Spleen (tissue), 11 donors: ENCODE measurements around the gene CYP4F12. TPM values are rescaled to one million over a fixed set of nuclear protein-coding genes. Genes with fewer than 3 reads are reported as not detected.

Experiments
- DNase-seq: peaks from one replicate; pipeline ENCODE4 v3.0.0-alpha.2; 2020
- H3K27ac ChIP-seq, 8 donors: fragments of 200-600 bp; sonication (generic) in 7 of 8; 1 replicate in 4 of 8; 2 replicates in 4 of 8; pipeline versions ENCODE4 v1.5.0 to v1.8.0; 2016 to 2021; ENCODE audit warnings: inconsistent platforms in 4 of 8, mild to moderate bottlenecking in 4 of 8, moderate library complexity in 1 of 8
- H3K27me3 ChIP-seq, 7 donors: fragments of 200-600 bp; sonication (generic) in 6 of 7; replicated peaks in 1 of 7; 1 replicate in 4 of 7; 2 replicates in 3 of 7; pipeline versions ENCODE4 v1.5.0 to v1.8.0; 2016 to 2021; ENCODE audit warnings: inconsistent platforms in 3 of 7, mild to moderate bottlenecking in 1 of 7
- H3K36me3 ChIP-seq, 6 donors: fragments of 200-600 bp; sonication (generic) in 5 of 6; 1 replicate in 4 of 6; 2 replicates in 2 of 6; pipeline versions ENCODE4 v1.5.0 to v1.8.0; 2016 to 2021; ENCODE audit warnings: inconsistent platforms in 2 of 6
- H3K4me1 ChIP-seq, 6 donors: fragments of 200-600 bp; sonication (generic) in 5 of 6; 1 replicate in 3 of 6; 2 replicates in 3 of 6; pipeline versions ENCODE4 v1.5.0 to v1.8.0; 2016 to 2021; ENCODE audit warnings: inconsistent platforms in 3 of 6
- H3K4me3 ChIP-seq, 8 donors: fragments of 200-600 bp; sonication (generic) in 7 of 8; 1 replicate in 4 of 8; 2 replicates in 4 of 8; pipeline versions ENCODE4 v1.5.0 to v1.8.0; 2016 to 2021; ENCODE audit warnings: inconsistent platforms in 4 of 8, mild to moderate bottlenecking in 4 of 8, moderate library complexity in 2 of 8
- H3K9me3 ChIP-seq, 8 donors: fragments of 200-600 bp; sonication (generic) in 7 of 8; 1 replicate in 4 of 8; 2 replicates in 4 of 8; pipeline versions ENCODE4 v1.5.0 to v1.8.0; 2016 to 2021; ENCODE audit warnings: inconsistent platforms in 4 of 8
- POLR2A ChIP-seq, 3 donors: fragments of 450-650 bp; IDR thresholded peaks; one replicate each; pipeline ENCODE4 v1.5.1; 2017; ENCODE audit warnings: antibody characterized with exemption in 3 of 3, mild to moderate bottlenecking in 1 of 3
- POLR2AphosphoS5 ChIP-seq, 3 donors: sonication (generic); formaldehyde crosslinking; IDR thresholded peaks; one replicate each; pipeline ENCODE4 v1.5.1; 2017; ENCODE audit warnings: antibody characterized with exemption in 3 of 3
- WGBS, 5 donors: extraction: QIAGEN DNeasy Blood & Tissue Kit in 3 of 5; methylation state at CpG; one replicate each; pipeline versions ENCODE4 v1.1.5 to v1.1.7; 2013 to 2018; 5-methylcytosine and 5-hydroxymethylcytosine counted together
- intact Hi-C: fragments of 100-400 bp; cut with DNase I; formaldehyde crosslinking; loops from one replicate; pipeline ENCODE4 v1.15.0; 2023; ENCODE audit warnings: low total_unique reads
- polyA plus RNA-seq, 3 donors: library from polyadenylated mRNA; stranded (reverse); fragments of 200-250 nt; gene quantifications; one replicate each; pipeline ENCODE4 v1.2.1, GENCODE V29; 2013
- total RNA-seq, 7 donors: library from RNA; depleted of rRNA in 3 of 7; stranded (reverse); fragments of >200 nt in 3 of 7; fragmentation: NEBNext Ultra II Directional in 4 of 7; extraction: Animal tissue kit (Norgen Biotek cat#: 25700) in 4 of 7; gene quantifications; one replicate each; pipeline versions ENCODE4 v1.1.0 to v1.2.1, GENCODE V29; 2016 to 2021
- TF ChIP-seq, protein P1 (sequence below), 11 experiments: fragments of 200-600 bp in 7 of 11; fragments of 450-650 bp in 4 of 11; sonication (generic) in 4 of 11; IDR thresholded peaks in 8 of 11; conservative IDR thresholded peaks in 3 of 11; 1 replicate in 7 of 11; 2 replicates in 4 of 11; pipeline versions ENCODE4 v1.4.0 to v1.8.0; 2016 to 2021; ENCODE audit warnings: antibody characterized with exemption in 11 of 11, inconsistent platforms in 4 of 11, mild to moderate bottlenecking in 1 of 11
- donor health status: healthy with polysubstance abuse.
- donor health status: DM: no; HTN: no; CAD: no; lungs with moderate emphysema.
- donor health status: DM: no; HTN: no; CAD: no.
- donor health status: Bipolar disorder and iron deficiency.
- donor health status: healthy.
- donor health status: DM: no; HTN: no; CAD: no.
- donor health status: DM: yes; HTN: yes; CAD: no.

Gene CYP4F12
- total and polyA plus RNA-seq, 10 donors = 1.9 to 8.3 (median 4.1) TPM

DNA sequence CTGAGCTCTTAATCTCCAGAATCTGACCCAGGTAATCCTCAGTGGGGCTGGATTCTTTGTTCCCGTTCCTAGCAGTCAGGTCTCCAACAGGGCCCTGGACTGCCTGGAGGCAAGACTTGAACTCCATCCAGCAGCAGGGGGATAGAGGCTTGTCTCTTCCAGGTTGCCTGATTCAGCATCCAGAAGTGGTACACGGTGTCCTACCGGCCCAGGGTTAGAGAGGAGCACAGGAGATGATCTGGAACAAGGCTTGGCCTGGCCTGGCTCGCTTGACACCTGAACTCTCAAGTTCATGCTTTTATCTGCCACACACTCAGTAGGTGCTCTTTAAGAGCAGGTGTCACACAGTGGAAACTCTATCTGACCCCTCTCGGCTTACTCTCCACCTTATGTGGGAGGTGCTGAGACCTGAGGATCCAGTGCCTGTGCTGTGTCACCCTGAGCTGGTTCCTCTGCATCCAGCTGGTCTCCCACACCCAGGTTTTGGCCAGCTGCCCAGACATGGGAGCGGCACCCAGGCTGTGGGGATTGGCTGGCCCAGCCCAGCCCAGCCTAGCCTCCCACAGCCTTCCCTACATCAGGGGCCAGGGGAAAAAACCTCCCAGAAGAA is 32.5 kb upstream of the CYP4F12 start, which contains the start of gene CYP4F3:
Gene CYP4F3 (plus strand): TSS at position 604 of the 610 bp plus-strand sequence. CDS start 519 bp downstream, outside the sequence.
- WGBS, 5 donors = 53 to 72% (median 57%) methylated on average over 5 to 6 of the region's 6 CpGs
- H3K9me3 ChIP-seq = peaks cover 0 to under 1% (median 0%) of the 10 kb centered on the region in 8 donors
- H3K27me3 ChIP-seq = peaks cover 0 to 20% (median 0%) of the 10 kb centered on the region in 7 donors
- TF ChIP-seq POLR2A (IDR thresholded peaks at IDR 0.05) = no peak
- peak in 2 of 3 donors; percentile 19 to 79 for TF ChIP-seq POLR2AphosphoS5 (IDR thresholded peaks at IDR 0.05)
- TF ChIP-seq, protein P1, sequence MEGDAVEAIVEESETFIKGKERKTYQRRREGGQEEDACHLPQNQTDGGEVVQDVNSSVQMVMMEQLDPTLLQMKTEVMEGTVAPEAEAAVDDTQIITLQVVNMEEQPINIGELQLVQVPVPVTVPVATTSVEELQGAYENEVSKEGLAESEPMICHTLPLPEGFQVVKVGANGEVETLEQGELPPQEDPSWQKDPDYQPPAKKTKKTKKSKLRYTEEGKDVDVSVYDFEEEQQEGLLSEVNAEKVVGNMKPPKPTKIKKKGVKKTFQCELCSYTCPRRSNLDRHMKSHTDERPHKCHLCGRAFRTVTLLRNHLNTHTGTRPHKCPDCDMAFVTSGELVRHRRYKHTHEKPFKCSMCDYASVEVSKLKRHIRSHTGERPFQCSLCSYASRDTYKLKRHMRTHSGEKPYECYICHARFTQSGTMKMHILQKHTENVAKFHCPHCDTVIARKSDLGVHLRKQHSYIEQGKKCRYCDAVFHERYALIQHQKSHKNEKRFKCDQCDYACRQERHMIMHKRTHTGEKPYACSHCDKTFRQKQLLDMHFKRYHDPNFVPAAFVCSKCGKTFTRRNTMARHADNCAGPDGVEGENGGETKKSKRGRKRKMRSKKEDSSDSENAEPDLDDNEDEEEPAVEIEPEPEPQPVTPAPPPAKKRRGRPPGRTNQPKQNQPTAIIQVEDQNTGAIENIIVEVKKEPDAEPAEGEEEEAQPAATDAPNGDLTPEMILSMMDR (IDR thresholded peaks at IDR 0.05 in 8 of 11, conservative IDR thresholded peaks at IDR 0.05 in 3 of 11) = no peak
- DNase-seq = peak; percentile 83
- intact Hi-C loops = no loop called here
- H3K4me3 ChIP-seq = peak within 1 kb of the TSS in 2 of 8 donors; percentile 14 to 49
- H3K27ac ChIP-seq = peak within 1 kb of the TSS in 6 of 8 donors; percentile 68 to 93 (median 80)
- peaks cover 0 to 5% (median 0%) of the 10 kb centered on the region in 6 donors for H3K36me3 ChIP-seq
- H3K4me1 ChIP-seq = peaks cover 0 to 31% (median 3%) of the 10 kb centered on the region in 6 donors

DNA sequence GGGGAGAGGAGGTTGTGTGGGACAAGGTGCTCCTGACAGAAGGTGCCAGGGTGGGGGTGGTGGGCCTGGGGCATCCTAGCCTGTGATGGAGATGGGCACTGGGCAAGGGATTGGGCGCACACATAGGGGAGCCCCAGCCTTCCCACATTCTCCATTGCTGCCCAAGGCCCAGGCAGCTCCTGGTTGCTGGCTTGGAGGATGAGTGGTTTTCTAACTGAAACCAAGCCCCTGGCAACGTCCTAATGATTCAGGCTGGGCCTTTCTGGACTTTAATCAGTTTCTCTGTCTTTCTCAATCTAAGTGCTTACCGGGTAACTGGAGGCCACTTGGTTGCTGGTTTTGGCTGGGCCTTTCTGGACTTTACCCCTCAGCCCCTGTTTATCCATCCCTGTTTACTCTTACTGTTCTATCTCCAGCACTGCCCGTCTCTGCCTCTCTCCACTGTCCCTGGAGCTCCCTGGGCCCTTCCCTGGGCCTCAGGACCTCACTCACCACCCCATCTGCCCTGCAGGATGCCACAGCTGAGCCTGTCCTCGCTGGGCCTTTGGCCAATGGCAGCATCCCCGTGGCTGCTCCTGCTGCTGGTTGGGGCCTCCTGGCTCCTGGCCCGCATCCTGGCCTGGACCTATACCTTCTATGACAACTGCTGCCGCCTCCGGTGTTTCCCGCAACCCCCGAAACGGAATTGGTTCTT is 31.8 kb upstream of the CYP4F12 start:
- Histone ChIP-seq H3K9me3 (no peaks in the 10 kb centered on the region), H3K4me3 (peak overlapping the region in 1 of 8 donors; percentile 49), H3K36me3 (peaks cover 0 to 5% (median 0%) of the 10 kb centered on the region in 6 donors), H3K4me1 (peaks cover 0 to 28% (median 3%) of the 10 kb centered on the region in 6 donors), H3K27me3 (peaks cover 0 to 19% (median 0%) of the 10 kb centered on the region in 7 donors), H3K27ac (peak overlapping the region in 6 of 8 donors; percentile 68 to 93 (median 80))
- WGBS, 5 donors = 68 to 79% (median 68%) methylated on average over 12 of the region's 12 CpGs
- TF ChIP-seq POLR2A (IDR thresholded peaks at IDR 0.05) = no peak
- TF ChIP-seq, protein P1 (IDR thresholded peaks at IDR 0.05 in 8 of 11, conservative IDR thresholded peaks at IDR 0.05 in 3 of 11) = no peak
- TF ChIP-seq POLR2AphosphoS5 (IDR thresholded peaks at IDR 0.05) = no peak
- intact Hi-C loops = no loop called here
- no peak for DNase-seq

DNA sequence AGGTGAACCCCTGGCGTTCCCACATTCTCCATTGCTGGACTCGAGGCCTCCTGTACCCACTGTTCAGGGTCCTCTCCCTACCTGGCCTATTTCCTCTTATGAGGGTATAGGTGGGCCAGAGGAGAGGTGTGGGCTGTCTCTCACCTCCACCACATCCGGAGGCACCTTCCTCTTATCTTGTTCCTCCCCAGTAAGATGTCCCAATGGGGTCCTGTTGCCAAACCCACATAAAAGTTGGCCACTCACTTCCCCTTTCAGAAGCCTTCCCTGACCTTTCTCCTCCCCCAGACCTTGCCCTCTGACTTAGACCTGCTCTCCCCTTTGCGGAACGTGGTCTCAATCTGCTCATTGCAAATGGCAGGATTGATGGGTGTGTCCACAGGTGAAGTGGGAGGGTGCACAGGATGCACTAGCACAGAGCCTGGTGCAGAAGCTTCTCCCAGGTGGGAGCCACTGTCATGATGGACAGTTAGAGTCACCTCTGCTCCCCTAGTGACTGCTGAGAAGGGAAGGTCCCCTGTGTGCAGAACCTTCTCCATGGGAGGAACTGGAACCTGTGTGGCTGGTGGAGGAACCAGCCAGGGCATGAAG is 30.9 kb upstream of the CYP4F12 start:
- H3K4me1 ChIP-seq = peaks cover 0 to 28% (median 3%) of the 10 kb centered on the region in 6 donors
- peaks cover 0 to 8% (median 0%) of the 10 kb centered on the region in 6 donors for H3K36me3 ChIP-seq
- peaks cover 0 to 26% (median 0%) of the 10 kb centered on the region in 7 donors for H3K27me3 ChIP-seq
- H3K4me3 ChIP-seq = peak overlapping the region in 2 of 8 donors; percentile 14 to 49
- no peak for DNase-seq
- WGBS, 5 donors = 42 to 71% (median 49%) methylated on average over 5 of the region's 5 CpGs
- peak overlapping the region in 7 of 8 donors; percentile 17 to 93 (median 80) for H3K27ac ChIP-seq
- TF ChIP-seq POLR2AphosphoS5 (IDR thresholded peaks at IDR 0.05) = peak in 1 of 3 donors; percentile 59
- TF ChIP-seq, protein P1 (IDR thresholded peaks at IDR 0.05 in 8 of 11, conservative IDR thresholded peaks at IDR 0.05 in 3 of 11) = no peak
- intact Hi-C loops = no loop called here
- no peaks in the 10 kb centered on the region for H3K9me3 ChIP-seq
